Adrenal gland (tissue), 12 donors: Measurements from ENCODE around the gene BCAP29. TPM values are rescaled to one million over a fixed set of nuclear protein-coding genes. Genes with fewer than 3 reads are reported as not detected.
A peak's percentile ranks its signal among the peaks of the same experiment; 100 is the strongest.

Source experiments
- DNase-seq, 7 donors: peaks; one replicate each; pipeline ENCODE4 v3.0.0-alpha.2; 2019 to 2020
- H3K27ac ChIP-seq, 5 donors: fragments of 200-600 bp; sonication (generic) in 4 of 5; 1 replicate in 3 of 5; 2 replicates in 2 of 5; pipeline versions ENCODE4 v1.5.1 to v1.8.0; 2016 to 2020; ENCODE audit warnings: mild to moderate bottlenecking in 1 of 5
- H3K27me3 ChIP-seq: fragments of 200-600 bp; 2 replicates; pipeline ENCODE4 v1.8.0; 2021
- H3K36me3 ChIP-seq, 2 donors: fragments of 200-600 bp; replicated peaks in 1 of 2; 1 replicate in 1 of 2; 2 replicates in 1 of 2; pipeline versions ENCODE4 v1.5.1 to v1.8.0; 2018 to 2022
- H3K4me1 ChIP-seq, 2 donors: fragments of 200-600 bp; replicated peaks in 1 of 2; 1 replicate in 1 of 2; 2 replicates in 1 of 2; pipeline versions ENCODE4 v1.5.1 to v1.8.0; 2018 to 2021
- H3K4me3 ChIP-seq, 4 donors: fragments of 200-600 bp; sonication (generic) in 3 of 4; one replicate each; pipeline ENCODE4 v1.5.1; 2016 to 2018
- H3K9me3 ChIP-seq, 3 donors: fragments of 200-600 bp; sonication (generic) in 1 of 3; replicated peaks in 1 of 3; 1 replicate in 2 of 3; 2 replicates in 1 of 3; pipeline versions ENCODE4 v1.5.1 to v1.8.0; 2016 to 2021
- POLR2A ChIP-seq, 2 donors: fragments of 450-650 bp; IDR thresholded peaks; one replicate each; pipeline ENCODE4 v1.6.1; 2017; ENCODE audit warnings: antibody characterized with exemption in 2 of 2, mild to moderate bottlenecking in 2 of 2, moderate library complexity in 1 of 2
- WGBS, 4 donors: extraction: QIAGEN DNeasy Blood & Tissue Kit in 2 of 4; methylation state at CpG; one replicate each; pipeline versions ENCODE4 v1.1.5 to v1.1.7; 2013 to 2017; 5-methylcytosine and 5-hydroxymethylcytosine counted together
- intact Hi-C, 2 donors: fragments of 100-400 bp; cut with DNase I; formaldehyde crosslinking; loops; one replicate each; pipeline versions ENCODE4 v1.14.1 to v1.15.0; 2022 to 2023
- polyA plus RNA-seq, 3 donors: library from polyadenylated mRNA; stranded (reverse); fragments of 200-250 nt in 2 of 3; fragments of 350-450 nt in 1 of 3; fragmentation: Illumina TruSeq in 1 of 3; extraction: RNeasy Lipid Tissue Mini Kit (QIAGEN cat#74804) in 1 of 3; gene quantifications; one replicate each; pipeline ENCODE4 v1.2.3, GENCODE V29; 2013 to 2014
- total RNA-seq, 9 donors: library from RNA; depleted of rRNA in 4 of 9; stranded (reverse); fragments of >200 nt in 4 of 9; fragments of 120-200 nt in 1 of 9; fragmentation: NEBNext Ultra II Directional in 1 of 9; extraction: Animal tissue kit (Norgen Biotek cat#: 25700) in 1 of 9; gene quantifications; one replicate each; pipeline versions ENCODE4 v1.1.0 to v1.2.4, GENCODE V29; 2013 to 2023
- TF ChIP-seq, protein P1 (sequence below), 6 experiments: fragments of 450-650 bp in 4 of 6; fragments of 200-600 bp in 2 of 6; sonication (generic) in 1 of 6; IDR thresholded peaks; 1 replicate in 5 of 6; 2 replicates in 1 of 6; pipeline versions ENCODE4 v1.5.1 to v1.8.0; 2016 to 2021; ENCODE audit warnings: antibody characterized with exemption in 6 of 6, mild to moderate bottlenecking in 2 of 6, moderate library complexity in 1 of 6
- donor health status: healthy with polysubstance abuse.
- donor health status: Bipolar disorder and iron deficiency.
- donor health status: DM: yes; HTN: yes; CAD: no.
- donor health status: DM: no; HTN: no; CAD: no.
- donor health status: DM: no; HTN: no; CAD: no.
- donor health status: DM: yes; HTN: yes; CAD: no.

BCAP29 gene
- total and polyA plus RNA-seq, 12 donors, result 35.0 to 158 (median 51.0) TPM

DNA sequence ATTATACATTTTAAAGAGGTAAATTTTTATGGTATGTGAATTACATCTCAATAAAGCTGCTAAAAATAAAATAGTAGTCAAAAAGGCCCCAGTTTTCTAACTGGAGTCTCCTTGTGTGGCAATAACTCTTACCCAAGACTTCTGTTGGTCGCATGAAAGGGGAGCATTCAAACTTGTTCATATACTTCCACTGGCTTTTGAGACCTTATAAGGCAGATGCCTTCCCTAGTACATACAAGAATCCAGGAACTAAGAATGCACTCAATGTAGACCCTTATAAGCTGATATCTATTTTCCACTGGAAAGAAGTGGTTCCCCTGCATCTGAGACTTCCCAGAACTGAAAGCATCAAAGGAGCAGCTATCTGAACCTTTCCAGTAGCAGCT, 13.0 kb downstream of the BCAP29 start:
- H3K27me3 ChIP-seq, result no peaks in the 10 kb centered on the region
- intact Hi-C loops, result no loop called here
- peaks cover 0 to 20% of the 10 kb centered on the region in 2 donors for H3K4me1 ChIP-seq
- H3K27ac ChIP-seq, result no peak overlapping the region
- peaks cover 0 to 7% (median 0%) of the 10 kb centered on the region in 3 donors for H3K9me3 ChIP-seq
- H3K4me3 ChIP-seq, result no peak overlapping the region
- no peak for TF ChIP-seq POLR2A (IDR thresholded peaks at IDR 0.05)
- TF ChIP-seq, protein P1, sequence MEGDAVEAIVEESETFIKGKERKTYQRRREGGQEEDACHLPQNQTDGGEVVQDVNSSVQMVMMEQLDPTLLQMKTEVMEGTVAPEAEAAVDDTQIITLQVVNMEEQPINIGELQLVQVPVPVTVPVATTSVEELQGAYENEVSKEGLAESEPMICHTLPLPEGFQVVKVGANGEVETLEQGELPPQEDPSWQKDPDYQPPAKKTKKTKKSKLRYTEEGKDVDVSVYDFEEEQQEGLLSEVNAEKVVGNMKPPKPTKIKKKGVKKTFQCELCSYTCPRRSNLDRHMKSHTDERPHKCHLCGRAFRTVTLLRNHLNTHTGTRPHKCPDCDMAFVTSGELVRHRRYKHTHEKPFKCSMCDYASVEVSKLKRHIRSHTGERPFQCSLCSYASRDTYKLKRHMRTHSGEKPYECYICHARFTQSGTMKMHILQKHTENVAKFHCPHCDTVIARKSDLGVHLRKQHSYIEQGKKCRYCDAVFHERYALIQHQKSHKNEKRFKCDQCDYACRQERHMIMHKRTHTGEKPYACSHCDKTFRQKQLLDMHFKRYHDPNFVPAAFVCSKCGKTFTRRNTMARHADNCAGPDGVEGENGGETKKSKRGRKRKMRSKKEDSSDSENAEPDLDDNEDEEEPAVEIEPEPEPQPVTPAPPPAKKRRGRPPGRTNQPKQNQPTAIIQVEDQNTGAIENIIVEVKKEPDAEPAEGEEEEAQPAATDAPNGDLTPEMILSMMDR (IDR thresholded peaks at IDR 0.05), result no peak
- no peaks in the 10 kb centered on the region for H3K36me3 ChIP-seq
- 86 to 100% (median 95%) methylated on average over 1 of the region's 1 CpG for WGBS, 4 donors
- no peak for DNase-seq

DNA sequence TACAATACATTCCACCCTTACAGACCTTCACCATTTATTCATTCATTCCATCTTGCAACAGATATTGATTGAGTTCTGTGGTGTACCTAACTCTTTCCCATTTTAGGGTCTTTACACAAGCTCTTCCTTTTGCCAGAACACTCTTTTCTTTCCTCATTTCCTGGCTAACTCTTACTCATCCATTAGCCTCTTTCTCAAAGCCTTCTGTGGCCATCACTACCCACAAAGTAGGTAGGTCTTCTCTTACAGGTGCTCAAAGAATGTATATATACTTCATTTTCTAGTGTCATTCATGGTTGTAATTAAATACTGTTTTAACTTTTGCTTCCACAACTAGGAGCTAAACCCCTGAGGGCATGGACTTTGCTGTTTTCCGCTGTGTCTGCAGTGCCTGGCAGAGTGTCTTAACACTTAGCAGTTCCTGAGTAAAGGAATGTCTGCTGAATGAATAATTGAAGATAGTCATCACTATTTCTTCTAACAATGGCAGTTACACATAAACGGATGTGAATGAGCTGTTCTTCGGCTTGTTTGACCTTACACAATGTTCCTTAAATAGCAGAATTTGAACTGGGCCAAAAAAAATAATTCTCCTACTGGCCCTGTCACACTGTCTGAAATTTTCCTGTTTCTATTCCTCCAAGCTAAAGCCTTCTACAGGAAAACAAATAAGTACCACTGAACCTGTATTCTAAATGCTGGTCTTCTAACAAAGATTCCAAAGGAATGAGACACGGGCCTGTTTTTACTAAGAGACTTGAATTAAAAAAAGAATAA, 15.1 kb downstream of the BCAP29 start:
- Histone ChIP-seq H3K27me3 (no peaks in the 10 kb centered on the region), H3K4me3 (no peak overlapping the region), H3K36me3 (no peaks in the 10 kb centered on the region), H3K27ac (peak overlapping the region in 4 of 5 donors; percentile 13 to 56 (median 36)), H3K9me3 (peaks cover 0 to 7% (median 0%) of the 10 kb centered on the region in 3 donors), H3K4me1 (peaks cover 0 to 20% of the 10 kb centered on the region in 2 donors)
- TF ChIP-seq, protein P1 (IDR thresholded peaks at IDR 0.05), result no peak
- TF ChIP-seq POLR2A (IDR thresholded peaks at IDR 0.05), result no peak
- intact Hi-C loops, result no loop called here
- WGBS, 4 donors, result 37 to 47% (median 39%) methylated on average over 4 of the region's 4 CpGs
- DNase-seq, result peak in 5 of 7 donors; percentile 14 to 59 (median 17)

DNA sequence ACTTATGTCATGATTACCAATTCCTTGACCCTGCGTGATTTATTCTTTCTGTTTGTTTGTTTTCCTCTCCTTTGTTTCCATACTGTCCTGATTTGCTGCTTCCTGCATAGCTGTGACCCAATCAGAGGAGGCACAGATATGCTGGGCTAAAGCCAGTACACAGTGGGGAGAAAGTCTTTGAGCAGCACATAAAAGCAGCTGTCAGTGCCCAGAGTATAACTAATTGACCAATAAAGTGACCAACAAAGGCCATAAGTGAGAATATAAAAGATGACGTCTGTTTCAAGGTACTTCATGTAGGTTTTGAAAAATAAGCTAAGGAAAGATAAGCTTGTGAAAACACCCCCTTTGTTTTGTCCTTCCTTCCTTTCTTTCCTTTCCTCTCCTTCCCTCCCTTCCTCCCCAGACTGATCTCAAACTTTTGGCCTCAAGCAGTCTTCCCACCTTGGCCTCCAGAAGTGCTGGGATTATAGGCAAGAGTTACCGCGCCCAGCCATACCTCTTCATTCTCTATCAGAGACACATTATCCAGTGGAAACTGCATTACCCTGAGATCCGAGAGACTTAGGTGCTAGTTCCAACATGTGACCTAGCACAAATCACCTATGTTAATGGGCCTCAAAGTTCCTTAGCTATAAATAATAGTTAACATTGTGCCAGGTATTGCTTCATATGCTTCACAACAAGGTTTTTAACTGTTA, 17.0 kb downstream of the BCAP29 start:
- no peak overlapping the region for H3K27ac ChIP-seq
- 82 to 87% (median 84%) methylated on average over 5 of the region's 5 CpGs for WGBS, 4 donors
- H3K27me3 ChIP-seq, result no peaks in the 10 kb centered on the region
- H3K9me3 ChIP-seq, result peaks cover 0 to 7% (median 0%) of the 10 kb centered on the region in 3 donors
- no peak for TF ChIP-seq POLR2A (IDR thresholded peaks at IDR 0.05)
- peaks cover 0 to 20% of the 10 kb centered on the region in 2 donors for H3K4me1 ChIP-seq
- peaks cover 0 to 9% of the 10 kb centered on the region in 2 donors for H3K36me3 ChIP-seq
- intact Hi-C loops, result no loop called here
- no peak overlapping the region for H3K4me3 ChIP-seq
- DNase-seq, result no peak

DNA sequence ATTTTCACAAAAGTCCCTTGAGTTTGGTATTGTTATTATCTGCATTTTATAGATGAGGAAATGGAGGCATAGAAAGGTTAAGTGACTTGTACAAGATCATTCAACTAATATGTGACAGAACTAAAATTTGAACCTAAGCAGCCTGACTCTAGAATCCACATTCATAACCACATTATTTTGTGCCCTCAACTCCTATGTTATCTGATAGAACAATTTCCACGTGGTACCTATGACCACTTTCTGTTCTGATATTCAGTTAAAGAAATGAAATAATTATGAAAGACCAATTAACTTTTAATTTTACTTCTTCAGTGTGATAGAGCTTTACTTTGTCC, 17.5 kb downstream of the BCAP29 start:
- Histone ChIP-seq H3K27me3 (no peaks in the 10 kb centered on the region), H3K27ac (no peak overlapping the region), H3K4me3 (no peak overlapping the region), H3K36me3 (peaks cover 0 to 9% of the 10 kb centered on the region in 2 donors), H3K9me3 (peaks cover 0 to 7% (median 0%) of the 10 kb centered on the region in 3 donors), H3K4me1 (peaks cover 0 to 20% of the 10 kb centered on the region in 2 donors)
- intact Hi-C loops, result no loop called here
- 94 to 100% (median 98%) methylated on average over 1 of the region's 1 CpG for WGBS, 4 donors
- TF ChIP-seq, protein P1 (IDR thresholded peaks at IDR 0.05), result no peak
- no peak for TF ChIP-seq POLR2A (IDR thresholded peaks at IDR 0.05)
- no peak for DNase-seq
